Sigmoid colon (tissue), 7 donors: Measurements from ENCODE around the gene RAB11FIP5. TPM values are rescaled to one million over a fixed set of nuclear protein-coding genes. Genes with fewer than 3 reads are reported as not detected.

Source experiments
- DNase-seq: peaks from one replicate; pipeline ENCODE4 v3.0.0-alpha.2; 2019
- H3K27ac ChIP-seq, 4 donors: fragments of 200-600 bp; sonication (generic); one replicate each; pipeline ENCODE4 v1.5.1; 2016 to 2019; ENCODE audit warnings: mild to moderate bottlenecking in 1 of 4
- H3K27me3 ChIP-seq, 3 donors: fragments of 200-600 bp; sonication (generic); one replicate each; pipeline ENCODE4 v1.5.1; 2019; ENCODE audit warnings: mild to moderate bottlenecking in 1 of 3
- H3K36me3 ChIP-seq, 4 donors: fragments of 200-600 bp; sonication (generic); one replicate each; pipeline ENCODE4 v1.5.1; 2016 to 2019
- H3K4me1 ChIP-seq, 4 donors: fragments of 200-600 bp; sonication (generic); one replicate each; pipeline ENCODE4 v1.5.1; 2017 to 2019
- H3K4me3 ChIP-seq, 4 donors: fragments of 200-600 bp; sonication (generic); one replicate each; pipeline ENCODE4 v1.5.1; 2017 to 2019; ENCODE audit warnings: mild to moderate bottlenecking in 2 of 4, moderate library complexity in 1 of 4
- H3K9me3 ChIP-seq, 4 donors: fragments of 200-600 bp in 3 of 4; sonication (generic) in 3 of 4; one replicate each; pipeline versions ENCODE4 v1.5.1 to v1.6.1; 2013 to 2019
- CTCF ChIP-seq, 4 experiments: fragments of 450-650 bp in 3 of 4; fragments of 200-600 bp in 1 of 4; IDR thresholded peaks; one replicate each; pipeline ENCODE4 v1.5.1; 2016 to 2019; ENCODE audit warnings: antibody characterized with exemption in 4 of 4, mild to moderate bottlenecking in 3 of 4, moderate library complexity in 2 of 4
- EP300 ChIP-seq, 4 donors: sonication (generic); formaldehyde crosslinking; IDR thresholded peaks; one replicate each; pipeline ENCODE4 v1.6.1; 2017; ENCODE audit warnings: antibody characterized with exemption in 4 of 4
- POLR2A ChIP-seq, 2 donors: fragments of 450-650 bp; IDR thresholded peaks; one replicate each; pipeline ENCODE4 v1.6.1; 2016; ENCODE audit warnings: antibody characterized with exemption in 2 of 2, mild to moderate bottlenecking in 2 of 2, moderate library complexity in 2 of 2
- POLR2AphosphoS5 ChIP-seq, 4 donors: sonication (generic); formaldehyde crosslinking; IDR thresholded peaks; one replicate each; pipeline ENCODE4 v1.6.1; 2017; ENCODE audit warnings: antibody characterized with exemption in 4 of 4
- WGBS, 2 donors: extraction: QIAGEN DNeasy Blood & Tissue Kit; methylation state at CpG; one replicate each; pipeline ENCODE4 v1.1.7; 2013; 5-methylcytosine and 5-hydroxymethylcytosine counted together
- intact Hi-C: fragments of 100-400 bp; cut with DNase I; formaldehyde crosslinking; loops from one replicate; pipeline ENCODE4 v1.15.1; 2023
- polyA plus RNA-seq, 3 donors: library from polyadenylated mRNA; stranded (reverse); fragments of 200-250 nt; gene quantifications; one replicate each; pipeline ENCODE4 v1.2.3, GENCODE V29; 2013
- total RNA-seq, 4 donors: library from RNA; depleted of rRNA; stranded (reverse); fragments of >200 nt; gene quantifications; one replicate each; pipeline ENCODE4 v1.1.0, GENCODE V29; 2016
- donor health status: healthy with polysubstance abuse.
- donor health status: Bipolar disorder and iron deficiency.
- donor health status: healthy.

Gene RAB11FIP5
- total and polyA plus RNA-seq, 7 donors: 9.6 to 24.4 (median 13.9) TPM

GRCh38 chr2:73141896-73142295, 29.1 kb upstream of the RAB11FIP5 start:
- intact Hi-C loops: no loop called here
- no peaks in the 10 kb centered on the region for H3K27me3 ChIP-seq
- H3K36me3 ChIP-seq: no peaks in the 10 kb centered on the region
- no peak overlapping the region for H3K4me3 ChIP-seq
- no peak for DNase-seq
- TF ChIP-seq CTCF (IDR thresholded peaks at IDR 0.05): no peak
- TF ChIP-seq POLR2A (IDR thresholded peaks at IDR 0.05): no peak
- no peak for TF ChIP-seq EP300 (IDR thresholded peaks at IDR 0.05)
- no peak for TF ChIP-seq POLR2AphosphoS5 (IDR thresholded peaks at IDR 0.05)
- H3K27ac ChIP-seq: no peak overlapping the region
- H3K4me1 ChIP-seq: no peaks in the 10 kb centered on the region
- WGBS, 2 donors: 89 to 93% methylated on average over 2 of the region's 2 CpGs
- H3K9me3 ChIP-seq: no peaks in the 10 kb centered on the region

DNA sequence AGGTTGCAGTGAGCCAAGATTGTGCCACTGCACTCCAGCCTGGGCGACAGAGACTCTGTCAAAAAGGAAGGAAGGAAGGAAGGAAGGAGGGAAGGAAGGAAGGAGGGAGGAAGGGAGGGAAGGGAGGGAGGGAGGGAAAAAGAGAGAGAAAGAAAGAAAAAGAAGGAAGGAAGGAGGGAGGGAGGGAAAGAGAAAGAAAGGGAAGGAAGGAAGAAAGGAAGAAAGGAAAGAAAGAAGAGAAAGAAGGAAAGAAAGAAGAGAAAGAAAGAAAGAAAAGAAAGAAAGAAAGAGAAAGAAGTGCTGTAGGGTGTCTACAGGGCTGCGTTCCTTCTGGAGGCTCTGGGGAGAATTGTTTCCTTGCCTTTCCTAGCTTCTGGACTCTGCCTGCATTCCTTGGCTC, 22.5 kb upstream of the RAB11FIP5 start:
- Histone ChIP-seq H3K4me1 (no peaks in the 10 kb centered on the region), H3K9me3 (no peaks in the 10 kb centered on the region), H3K36me3 (no peaks in the 10 kb centered on the region), H3K27me3 (no peaks in the 10 kb centered on the region), H3K4me3 (no peak overlapping the region), H3K27ac (no peak overlapping the region)
- intact Hi-C loops: no loop called here
- no peak for DNase-seq
- 80 to 82% methylated on average over 2 of the region's 2 CpGs for WGBS, 2 donors
- TF ChIP-seq CTCF (IDR thresholded peaks at IDR 0.05) (no peak), POLR2AphosphoS5 (IDR thresholded peaks at IDR 0.05) (no peak), EP300 (IDR thresholded peaks at IDR 0.05) (no peak), POLR2A (IDR thresholded peaks at IDR 0.05) (no peak)

- 77 to 80% methylated on average over 4 of the region's 4 CpGs for WGBS, 2 donors
- Histone ChIP-seq H3K4me3 (no peak overlapping the region), H3K27ac (no peak overlapping the region), H3K9me3 (no peaks in the 10 kb centered on the region), H3K27me3 (no peaks in the 10 kb centered on the region), H3K36me3 (no peaks in the 10 kb centered on the region), H3K4me1 (no peaks in the 10 kb centered on the region)
- DNase-seq: no peak
- TF ChIP-seq CTCF (IDR thresholded peaks at IDR 0.05): no peak
- intact Hi-C loops: no loop called here
Measured at GRCh38 chr2:73134471-73134870, 21.7 kb upstream of the RAB11FIP5 start.

DNA sequence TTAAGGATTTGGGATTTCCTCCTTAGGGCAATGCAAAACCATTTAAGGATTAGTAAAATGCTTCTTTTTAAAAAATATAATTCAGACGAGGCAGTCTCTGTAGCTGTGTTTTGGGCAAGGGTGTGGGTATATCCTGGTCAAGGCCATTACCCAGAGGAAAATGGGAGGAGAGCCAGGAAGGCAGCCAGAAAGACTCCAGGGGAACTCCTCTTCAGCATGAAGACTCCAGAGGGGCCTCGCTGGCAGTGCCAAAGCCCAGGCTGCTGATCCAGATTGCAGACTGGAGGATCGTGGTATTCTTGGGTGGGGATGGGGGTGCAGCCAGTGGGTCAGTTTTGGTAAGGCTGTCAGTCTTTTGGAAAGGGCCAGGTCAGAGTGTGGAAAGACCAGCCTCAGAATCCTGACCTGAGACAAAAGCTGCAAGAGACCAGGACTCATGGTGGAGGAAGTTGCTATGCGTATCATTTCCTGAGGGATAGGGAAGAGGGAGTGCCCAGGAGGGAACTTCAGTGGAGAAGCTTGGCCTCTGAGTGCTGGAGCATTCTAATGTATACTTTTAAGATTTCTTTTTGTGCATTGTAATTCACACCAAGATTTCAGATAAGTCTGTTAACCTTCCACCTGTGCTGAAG, 20.9 kb upstream of the RAB11FIP5 start:
- Histone ChIP-seq H3K9me3 (no peaks in the 10 kb centered on the region), H3K4me3 (no peak overlapping the region), H3K27ac (no peak overlapping the region), H3K36me3 (no peaks in the 10 kb centered on the region), H3K4me1 (no peaks in the 10 kb centered on the region), H3K27me3 (no peaks in the 10 kb centered on the region)
- no peak for DNase-seq
- TF ChIP-seq POLR2AphosphoS5 (IDR thresholded peaks at IDR 0.05) (no peak), CTCF (IDR thresholded peaks at IDR 0.05) (no peak), POLR2A (IDR thresholded peaks at IDR 0.05) (no peak), EP300 (IDR thresholded peaks at IDR 0.05) (no peak)
- 65 to 70% methylated on average over 4 of the region's 4 CpGs for WGBS, 2 donors
- intact Hi-C loops: no loop called here

GRCh38 chr2:73131807-73132206, 19.1 kb upstream of the RAB11FIP5 start:
- Histone ChIP-seq H3K36me3 (no peaks in the 10 kb centered on the region), H3K9me3 (no peaks in the 10 kb centered on the region), H3K4me1 (no peaks in the 10 kb centered on the region), H3K4me3 (no peak overlapping the region), H3K27me3 (no peaks in the 10 kb centered on the region), H3K27ac (no peak overlapping the region)
- intact Hi-C loops: no loop called here
- TF ChIP-seq EP300 (IDR thresholded peaks at IDR 0.05): no peak
- TF ChIP-seq POLR2AphosphoS5 (IDR thresholded peaks at IDR 0.05): no peak
- TF ChIP-seq CTCF (IDR thresholded peaks at IDR 0.05): no peak
- no peak for TF ChIP-seq POLR2A (IDR thresholded peaks at IDR 0.05)
- WGBS, 2 donors: 96 to 97% methylated on average over 3 of the region's 3 CpGs
- DNase-seq: no peak
